GM19395 (cell line): ENCODE data around the gene TNP1.

Experiments used
- ATAC-seq: cut with Tn5 transposase; IDR thresholded peaks from one replicate; pipeline ENCODE4 v1.9.1; 2021; ENCODE audit warnings: mild to moderate bottlenecking, moderate library complexity; ENCODE audit not compliant: unreplicated experiment

Gene TNP1

DNA sequence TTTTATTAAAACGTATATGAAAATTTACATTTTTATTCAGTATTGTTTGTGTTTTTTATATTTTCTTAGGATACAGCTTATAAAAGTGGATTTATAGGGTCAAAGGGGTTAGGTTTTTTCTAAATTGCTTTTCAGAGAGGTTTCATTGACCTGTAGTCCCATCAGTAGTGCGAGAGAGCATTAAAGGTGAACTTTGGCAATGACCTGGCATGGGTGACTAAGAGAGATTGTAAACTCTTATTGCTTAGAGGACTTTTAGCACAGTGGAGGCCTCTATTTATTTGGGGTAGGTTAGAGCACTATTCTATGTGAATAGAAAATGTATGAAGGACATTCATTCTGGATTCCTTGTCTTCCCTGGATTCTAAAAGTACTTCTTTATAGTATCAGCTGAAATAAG lies 16.0 kb upstream of the TNP1 start:
- no peak for ATAC-seq

DNA sequence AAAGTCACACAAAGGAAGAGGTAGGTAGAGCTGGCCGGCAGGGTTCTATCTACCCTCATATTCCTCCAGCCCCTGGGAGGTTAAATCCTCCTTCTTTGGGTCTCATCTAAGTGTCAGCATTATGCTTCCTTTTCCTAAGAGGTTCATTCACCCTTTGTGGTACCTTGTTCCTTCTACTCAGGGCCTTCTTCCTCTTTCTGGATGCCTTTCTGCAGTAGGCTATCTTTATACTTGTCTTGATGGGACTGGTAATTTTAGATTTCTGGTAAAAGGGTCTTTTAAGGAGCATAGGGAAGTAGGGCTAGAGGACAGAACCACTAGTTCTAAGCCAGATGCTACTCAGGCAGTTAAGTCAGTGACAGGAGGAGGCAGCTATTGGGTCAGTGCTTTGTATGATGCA lies 13.7 kb upstream of the TNP1 start:
- ATAC-seq, result no peak

DNA sequence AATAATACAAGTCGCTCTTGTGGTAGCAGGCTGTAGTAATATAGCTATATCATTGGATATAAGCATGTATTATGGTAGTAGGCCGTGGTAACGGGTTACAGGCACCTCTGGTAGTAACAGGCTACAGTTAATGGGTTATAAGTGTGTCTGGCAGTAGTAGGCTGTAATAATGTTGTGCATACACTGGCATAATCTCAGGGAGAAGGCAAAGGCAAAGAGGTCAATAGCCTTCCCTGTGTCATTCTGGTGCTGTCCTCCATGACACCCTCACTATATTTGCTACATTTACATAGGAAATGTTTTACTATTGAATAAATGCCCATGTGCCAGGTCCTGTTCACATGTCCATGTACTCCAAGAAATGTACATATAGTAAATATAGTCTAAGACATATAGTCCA lies 12.8 kb upstream of the TNP1 start:
- ATAC-seq, result no peak

DNA sequence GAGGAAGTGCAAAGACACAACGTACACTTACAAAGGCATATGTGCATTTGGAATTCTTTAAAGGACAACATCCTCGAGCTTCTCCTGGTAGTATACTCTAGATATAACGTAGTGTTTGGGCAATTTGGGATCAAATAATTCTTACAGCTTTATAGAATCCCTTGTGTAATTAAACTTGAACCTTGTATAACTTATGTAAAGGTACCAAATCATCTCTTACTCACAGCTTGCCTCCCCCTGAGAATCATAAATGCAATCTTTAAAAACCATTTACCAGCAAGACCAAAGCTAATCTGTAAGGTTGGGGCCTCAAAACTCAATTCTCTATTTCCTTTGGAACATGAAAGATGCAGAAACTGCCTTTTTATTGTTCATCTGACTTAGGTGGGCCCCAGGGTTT lies 12.2 kb upstream of the TNP1 start:
- ATAC-seq, result no peak

DNA sequence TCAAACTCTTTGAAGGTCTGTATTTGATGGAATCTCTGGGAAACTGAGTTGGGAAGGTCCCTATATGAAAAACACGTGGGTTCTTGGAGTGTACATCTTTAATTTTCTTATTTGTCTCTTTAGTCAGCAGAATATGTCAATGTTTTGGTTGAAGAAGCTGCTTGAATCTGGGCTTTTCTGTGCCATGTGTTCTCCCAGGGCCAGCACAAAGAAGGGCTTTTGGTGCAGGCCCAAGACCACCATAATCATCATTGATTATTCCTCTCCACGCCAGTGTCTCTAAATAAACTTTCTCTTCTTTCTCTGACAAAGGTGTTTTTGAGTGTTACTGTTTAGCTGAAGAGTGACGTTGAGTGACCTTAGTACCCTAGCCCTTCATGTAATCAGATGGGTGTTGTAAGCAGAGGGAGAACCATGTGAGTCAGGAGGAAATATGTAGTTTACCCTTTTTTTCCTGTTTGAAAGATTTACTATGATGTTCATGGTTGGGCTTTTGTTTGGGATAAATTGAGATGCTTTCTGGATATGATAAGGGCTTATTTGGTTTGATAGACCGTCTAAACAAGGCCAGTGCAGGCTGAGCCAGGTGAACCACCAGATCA lies 11.6 kb upstream of the TNP1 start:
- ATAC-seq, result no peak

DNA sequence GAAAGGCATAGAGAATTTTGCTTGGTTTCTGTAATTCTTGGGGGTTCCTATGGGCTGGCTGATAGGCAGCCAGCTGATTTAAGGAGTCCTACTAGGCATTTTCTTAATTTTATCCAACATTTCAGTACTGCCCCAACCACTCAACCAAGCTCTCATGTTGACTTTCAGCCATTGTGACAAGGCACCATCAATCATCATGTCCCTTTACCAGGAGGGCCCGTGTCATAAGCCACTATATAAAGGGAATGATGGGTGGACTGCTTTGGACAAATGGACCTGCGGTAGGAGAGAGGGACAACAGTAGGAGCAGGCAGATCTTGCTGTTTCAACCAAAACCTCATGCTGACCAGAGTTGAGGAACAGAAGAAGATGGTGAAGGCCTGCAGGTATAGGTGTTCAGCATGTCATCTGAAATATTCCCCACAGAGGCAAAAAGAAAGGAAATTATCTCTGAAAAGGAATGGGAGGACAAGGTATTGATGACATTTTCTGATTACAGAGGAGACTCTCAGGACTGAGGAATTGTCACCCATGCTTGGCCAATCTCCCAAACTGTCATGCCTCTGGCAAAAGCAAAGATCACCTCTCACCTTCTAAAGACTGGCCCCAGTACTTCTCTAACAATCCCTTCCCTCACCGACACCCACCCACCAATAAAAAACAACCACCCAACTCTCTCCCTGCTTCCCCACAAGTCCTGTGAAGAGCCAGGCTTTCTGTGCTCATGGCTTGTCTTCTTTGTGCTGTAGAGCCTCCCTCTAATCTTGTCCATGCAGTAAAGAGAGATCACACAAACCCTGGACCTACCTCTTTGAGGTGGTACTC lies 10.9 kb upstream of the TNP1 start:
- ATAC-seq, result no peak

DNA sequence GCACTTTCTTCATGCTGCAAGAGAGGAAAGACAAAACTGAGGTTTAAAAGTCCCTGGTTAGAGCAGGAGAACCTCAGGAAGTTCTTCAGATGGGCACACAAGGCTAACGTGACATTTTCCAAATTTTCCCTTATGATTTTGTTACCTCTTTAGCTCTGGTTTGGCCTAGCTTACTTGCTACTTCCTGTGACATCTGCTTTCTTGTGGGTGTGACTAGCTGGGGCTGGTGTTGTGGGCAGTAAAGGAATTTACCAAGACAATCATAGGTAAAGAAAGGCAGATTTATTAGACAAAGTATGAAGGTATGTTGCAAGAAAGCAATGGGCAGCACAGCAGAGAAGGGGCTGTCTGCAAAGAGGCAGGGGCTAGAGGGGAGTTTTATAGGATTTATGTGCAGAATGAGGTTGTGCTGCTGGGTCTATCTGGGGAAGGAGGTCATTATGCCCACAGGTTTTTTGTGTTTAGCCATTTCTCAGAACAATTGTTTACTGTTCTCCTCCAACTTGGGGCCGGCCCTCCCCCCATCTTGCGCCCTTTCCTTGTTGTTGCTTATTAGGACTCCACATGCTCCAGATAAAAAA lies 6.7 kb upstream of the TNP1 start:
- ATAC-seq, result no peak

DNA sequence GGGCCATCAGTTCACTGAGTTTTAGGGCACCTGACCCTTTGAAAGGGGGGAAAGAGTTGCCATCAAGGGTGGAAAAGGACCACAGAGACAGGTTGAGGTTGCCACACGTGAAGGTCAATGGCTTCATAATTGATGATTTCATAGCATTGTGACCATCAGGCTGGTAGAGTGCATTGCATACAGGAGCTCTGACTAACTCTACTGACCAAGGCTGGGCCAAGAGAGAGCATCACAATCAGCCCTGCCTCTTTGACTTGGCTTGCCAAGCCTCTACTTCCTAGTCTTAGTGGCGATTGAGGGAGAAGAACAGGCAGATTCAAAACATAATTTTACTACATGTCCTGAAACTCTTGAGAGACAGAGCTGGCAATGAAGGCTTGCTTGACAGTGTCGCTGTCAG lies 5.8 kb upstream of the TNP1 start:
- ATAC-seq, result no peak

DNA sequence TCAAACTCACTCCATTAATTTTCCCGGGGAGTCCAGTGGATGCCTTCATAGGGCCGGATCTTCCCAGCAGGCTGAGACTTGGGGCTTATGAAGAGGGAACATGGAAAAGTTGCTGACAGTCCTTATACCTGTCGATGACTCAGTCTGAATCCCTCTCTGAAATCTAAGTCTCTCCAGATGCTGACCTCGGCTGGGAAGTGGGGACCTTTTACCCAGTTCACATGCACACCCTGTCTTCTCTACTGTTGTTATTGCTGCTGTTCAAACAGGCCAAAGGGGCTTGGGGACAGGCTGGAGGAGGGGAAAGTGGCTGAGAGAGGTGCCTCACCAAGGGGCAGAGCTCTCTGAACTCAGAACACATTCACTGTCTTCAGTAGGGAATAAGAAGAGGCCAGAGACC lies 4.1 kb upstream of the TNP1 start:
- no peak for ATAC-seq

DNA sequence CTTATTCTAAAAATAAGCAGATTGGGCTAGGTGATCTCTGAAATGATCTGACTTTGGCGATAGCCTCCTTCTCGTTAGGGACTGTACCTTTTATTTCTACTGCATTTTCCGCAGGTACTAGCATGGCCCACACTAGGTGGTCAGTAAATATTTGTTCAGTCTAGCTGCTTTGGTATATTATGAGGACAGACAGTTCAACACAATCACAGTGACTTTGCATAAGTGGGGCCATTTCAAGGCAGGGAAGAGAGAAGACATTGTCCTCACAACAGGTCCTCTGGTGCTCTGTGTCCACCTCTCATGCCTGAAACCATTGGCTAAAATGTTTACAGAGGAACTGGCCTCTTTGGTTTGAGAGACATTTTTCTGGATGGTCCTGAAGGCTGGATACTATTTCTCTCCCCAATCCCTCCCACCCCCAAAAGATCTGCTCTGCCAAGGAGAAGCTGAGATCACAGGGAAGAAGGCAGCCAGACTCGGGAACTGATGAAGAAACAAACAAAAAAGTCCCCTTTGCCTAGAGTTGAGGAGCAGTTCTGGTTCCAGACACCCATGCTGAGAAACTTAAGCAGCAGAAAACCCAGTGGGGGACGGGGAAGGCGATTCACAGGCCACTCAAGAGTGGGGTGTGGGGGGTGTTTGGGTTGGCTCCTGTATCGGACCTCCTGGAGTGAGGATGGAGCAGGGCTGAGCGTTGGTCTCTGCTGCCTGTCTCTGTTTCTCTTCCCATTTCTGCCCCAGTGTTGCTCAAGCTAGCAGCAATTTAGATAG lies 2.9 kb upstream of the TNP1 start:
- ATAC-seq, result no peak

DNA sequence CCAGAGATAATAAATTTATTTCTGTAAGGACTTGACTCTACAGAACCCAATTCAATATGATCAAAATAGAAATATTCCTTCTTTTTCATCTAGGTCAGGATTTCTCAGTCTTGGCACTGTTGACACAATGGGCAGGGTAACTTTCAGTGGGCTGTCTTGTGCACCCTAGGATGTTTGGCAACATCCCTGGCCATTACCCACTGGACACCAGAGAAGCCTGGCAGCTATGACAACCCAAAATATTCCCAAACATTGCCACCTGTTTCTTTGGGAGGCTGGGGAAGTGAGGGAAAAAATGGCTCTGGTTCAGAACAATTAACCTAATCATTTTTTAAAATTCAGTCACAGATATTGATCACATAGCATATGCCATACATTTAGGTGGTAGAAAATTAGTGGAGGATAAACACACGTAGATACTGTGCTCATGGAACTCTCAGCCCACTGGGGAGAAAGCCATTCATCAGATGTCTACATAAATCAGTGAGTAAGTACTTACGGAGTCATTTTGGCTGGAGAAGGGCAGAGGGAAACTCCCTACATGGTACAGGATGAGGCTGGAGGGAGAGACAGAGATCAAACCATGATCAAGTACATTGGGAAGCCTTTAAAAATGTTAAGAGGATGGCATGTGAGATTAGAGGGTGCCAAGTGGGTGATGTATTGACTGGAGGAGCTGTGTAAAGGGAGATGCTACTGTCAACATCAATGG lies 718 bp upstream of the TNP1 start:
- no peak for ATAC-seq

DNA sequence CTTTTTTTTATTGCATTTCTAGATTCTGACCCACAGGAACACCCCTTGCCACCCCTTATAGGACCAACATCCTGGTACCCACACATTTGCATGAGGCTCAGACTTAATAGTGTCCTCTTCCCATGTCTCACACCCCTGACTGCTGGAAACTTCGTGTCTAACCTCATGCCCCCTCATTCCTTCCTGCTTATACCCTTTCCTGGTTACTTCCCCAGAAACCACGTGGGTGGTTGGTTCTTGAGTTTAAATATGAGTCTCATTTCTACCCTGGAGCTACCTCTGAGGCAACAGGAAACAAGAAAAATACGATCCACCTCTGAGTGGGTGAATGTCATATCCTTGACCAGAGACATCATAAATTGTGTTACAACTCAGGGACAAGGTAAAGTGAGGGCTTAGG lies 1.6 kb downstream of the TNP1 start:
- ATAC-seq, result no peak

DNA sequence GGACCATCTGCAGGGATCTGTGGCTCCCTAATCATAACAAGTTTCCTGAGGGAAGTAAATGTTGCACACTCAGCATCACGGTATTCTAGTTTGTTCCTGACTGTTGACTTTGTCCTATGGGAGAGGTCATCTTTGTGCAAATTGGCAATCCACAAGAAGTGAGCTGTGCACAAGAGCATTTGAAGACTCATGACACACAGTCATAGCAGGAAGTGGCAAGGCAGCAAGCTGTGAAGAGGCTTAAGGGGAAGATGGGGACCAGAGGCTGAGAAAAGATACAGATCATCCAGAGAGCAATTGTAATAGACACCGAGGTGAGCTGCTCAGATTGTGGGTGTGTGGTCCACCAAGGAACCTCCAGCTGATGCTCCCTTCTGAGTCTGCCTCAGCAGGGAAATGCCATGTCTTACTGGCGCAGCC lies 2.7 kb downstream of the TNP1 start:
- ATAC-seq, result no peak

DNA sequence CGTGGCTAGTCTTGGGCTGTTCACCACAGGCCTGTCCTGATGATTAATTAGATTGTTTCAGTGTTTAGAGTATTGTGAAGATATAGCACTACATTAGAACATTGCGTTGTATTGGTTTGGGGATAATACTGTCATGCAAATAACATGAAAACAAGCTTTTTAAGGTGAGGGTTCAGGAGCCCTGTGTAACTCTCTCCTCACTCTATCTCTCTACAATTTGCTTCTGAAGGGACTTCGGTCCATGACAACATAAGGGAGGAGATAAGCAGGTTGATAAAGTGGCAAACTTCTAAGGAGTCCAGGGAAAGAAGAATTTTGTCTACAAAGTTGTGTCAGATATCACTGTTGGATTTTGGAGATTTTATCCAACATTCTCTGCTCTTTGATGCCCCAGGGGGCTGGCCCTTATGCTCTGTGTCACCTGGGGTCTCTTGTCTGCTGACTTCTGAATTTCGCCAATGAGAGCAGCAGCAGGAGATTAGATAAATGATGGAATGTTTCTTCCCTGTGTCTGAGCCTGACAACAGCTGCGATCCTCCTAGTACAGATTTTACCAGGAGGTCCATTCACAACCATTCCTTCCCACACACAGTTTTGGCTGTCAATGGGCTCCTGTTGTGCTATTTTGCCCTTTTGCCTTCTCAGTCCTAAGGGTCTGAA lies 3.3 kb downstream of the TNP1 start:
- ATAC-seq, result no peak

DNA sequence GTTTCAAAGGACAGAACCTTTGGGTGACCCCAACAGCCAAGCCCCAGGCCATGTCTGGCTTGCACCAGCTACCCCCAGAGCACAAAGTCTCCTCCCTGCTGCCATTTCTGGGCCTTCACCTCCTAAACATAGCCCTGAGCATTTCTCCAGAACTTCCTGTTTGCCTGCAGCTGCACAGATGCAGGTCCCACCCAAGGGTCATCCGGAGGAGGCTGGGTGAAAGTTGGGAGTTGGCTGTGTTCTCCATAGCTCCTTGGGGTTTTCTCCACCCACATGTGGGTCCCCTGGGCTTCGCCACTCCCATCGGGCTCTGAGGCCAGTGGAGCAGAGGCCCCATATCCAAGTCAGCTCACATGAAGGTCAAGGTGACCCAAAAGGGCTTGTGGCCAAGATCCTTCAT lies 4.3 kb downstream of the TNP1 start:
- ATAC-seq, result no peak

DNA sequence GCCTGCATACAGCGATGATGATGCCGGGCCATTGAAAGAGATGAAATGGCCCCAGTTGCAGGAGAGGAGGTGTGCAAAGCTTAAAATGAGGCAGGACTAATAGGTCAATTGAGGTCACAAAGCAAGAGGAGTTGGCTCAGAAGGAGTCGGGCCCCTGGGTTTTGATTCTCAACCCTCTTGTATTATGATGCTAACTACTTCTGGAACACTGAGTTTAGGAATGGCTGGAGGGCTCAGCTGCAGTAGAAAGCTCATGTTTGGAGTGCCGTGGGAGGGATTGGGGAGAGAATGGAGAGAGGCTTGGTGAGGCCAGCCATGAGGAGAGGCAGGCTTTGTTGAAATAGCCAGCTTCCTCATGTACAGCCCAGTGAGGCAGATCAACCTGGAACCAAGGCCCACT lies 4.8 kb downstream of the TNP1 start:
- ATAC-seq, result no peak

DNA sequence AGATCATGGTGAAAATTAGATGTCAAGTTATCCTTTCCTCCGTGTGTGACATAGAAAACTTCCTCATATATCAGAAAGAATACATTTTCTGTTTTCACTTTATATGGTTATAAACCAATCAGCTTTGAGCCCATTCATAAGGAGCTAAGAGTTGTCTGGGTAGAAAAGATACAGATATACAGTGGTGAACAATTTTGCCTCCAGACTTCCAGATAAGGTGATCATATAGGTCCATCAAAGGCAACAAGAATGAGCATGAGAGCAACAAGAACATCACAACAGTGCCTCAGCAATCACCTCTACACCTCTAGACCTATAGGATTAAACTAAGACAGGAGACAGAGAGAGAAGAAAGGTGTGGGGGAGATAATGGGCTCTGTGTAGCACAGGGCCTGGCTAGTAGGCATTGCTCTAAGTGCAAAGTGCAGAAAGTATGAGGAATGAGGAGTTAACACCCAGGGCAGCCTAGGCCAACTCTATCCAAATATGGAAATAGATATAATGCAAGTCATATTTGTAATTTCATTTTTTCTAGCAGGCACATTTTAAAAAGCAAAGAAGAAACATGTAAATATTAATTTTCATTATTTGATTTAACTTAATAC lies 8.3 kb downstream of the TNP1 start:
- no peak for ATAC-seq

DNA sequence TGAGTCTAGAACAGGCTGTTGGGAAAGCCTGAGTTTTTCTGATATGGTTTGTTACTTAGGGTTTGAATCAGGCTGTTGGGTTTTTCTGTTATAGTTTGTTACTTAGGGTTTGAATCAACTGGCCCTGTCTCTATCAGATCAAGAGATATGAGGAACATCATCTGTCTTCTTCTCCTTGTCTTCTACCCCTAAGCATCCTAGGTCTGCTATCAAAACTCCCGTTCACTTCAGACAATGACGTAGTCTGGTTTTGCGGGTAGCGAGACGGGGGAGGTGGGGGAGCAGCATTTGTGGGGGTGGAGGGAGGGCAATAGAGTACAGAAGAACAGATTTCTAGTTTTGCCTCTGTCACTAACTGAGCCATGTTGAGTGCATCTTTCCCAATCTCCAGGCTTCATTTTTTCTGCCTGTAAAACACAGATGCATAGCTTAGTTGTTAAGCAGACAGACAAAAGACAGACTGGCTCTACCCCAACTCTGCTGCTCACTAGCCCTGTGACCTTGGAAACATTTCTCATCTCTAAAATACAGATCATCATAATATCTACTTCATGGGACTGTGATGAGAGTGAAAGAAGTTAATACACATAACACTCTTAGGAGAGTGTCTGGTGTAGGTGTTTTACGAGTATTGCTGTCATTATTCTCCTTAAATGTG lies 9.1 kb downstream of the TNP1 start:
- no peak for ATAC-seq

DNA sequence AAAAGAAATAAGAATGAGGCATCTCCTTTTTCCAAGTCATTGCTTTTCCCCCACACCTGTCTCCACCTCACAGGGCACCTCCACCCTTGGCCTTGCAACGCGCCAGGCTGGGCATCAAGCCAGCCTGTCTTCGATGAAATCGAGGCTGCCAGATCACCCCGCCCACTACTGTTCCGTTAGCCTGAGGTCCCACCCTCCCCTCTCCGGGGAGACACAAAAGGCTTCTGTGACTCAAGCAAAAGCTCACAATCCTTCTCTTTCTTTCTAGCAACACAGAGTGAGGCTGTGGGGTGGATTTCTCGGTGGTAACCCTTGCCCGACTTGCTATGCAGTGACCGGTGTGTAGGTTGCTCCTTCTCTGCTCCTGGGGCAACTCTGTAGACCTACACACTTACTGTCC lies 9.9 kb downstream of the TNP1 start:
- ATAC-seq, result no peak

DNA sequence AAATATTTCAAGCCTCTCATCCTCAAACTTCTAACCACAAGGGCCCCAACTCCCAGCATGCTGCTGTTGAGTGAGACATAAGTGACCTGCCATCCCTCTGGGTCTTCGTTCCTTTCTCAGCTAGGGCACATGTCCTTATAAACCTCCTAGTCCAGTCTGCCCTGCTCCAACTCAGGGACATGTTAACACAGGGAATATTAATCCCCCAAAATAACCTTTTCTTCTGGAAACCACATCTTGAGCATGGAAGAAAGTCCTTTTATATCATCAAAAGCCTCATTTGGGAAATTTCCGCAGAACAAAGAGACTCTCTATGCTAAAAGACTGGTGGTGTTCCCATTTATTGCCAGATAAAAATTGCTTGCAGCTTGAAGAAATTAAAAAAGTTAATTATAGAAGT lies 14.4 kb downstream of the TNP1 start:
- no peak for ATAC-seq
